SK-N-SH (cell line): ENCODE data around the gene DEAF1.

Experiments used
- CTCF ChIP-seq: fragments of 200-600 bp; sonication (generic); IDR thresholded peaks from 2 replicates; pipeline ENCODE4 v1.6.1; 2017; ENCODE audit warnings: antibody characterized with exemption, mild to moderate bottlenecking, moderate library complexity
- GABPA ChIP-seq: IDR thresholded peaks from 2 replicates; pipeline ENCODE4 v1.4.0; 2012; ENCODE audit warnings: low read depth, mild to moderate bottlenecking

GRCh38 chr11:680970-681369, 14.1 kb downstream of the DEAF1 start:
- TF ChIP-seq CTCF: no peak
- no peak for TF ChIP-seq GABPA
